ENCODE measurements around the gene TBL1X. TPM values are rescaled to one million over a fixed set of nuclear protein-coding genes. Genes with fewer than 3 reads are reported as not detected.
A peak's percentile ranks its signal among the peaks of the same experiment; 100 is the strongest.

Gene TBL1X
- total and polyA plus RNA-seq, 12 donors: 1.8 to 14.1 (median 9.8) TPM

DNA sequence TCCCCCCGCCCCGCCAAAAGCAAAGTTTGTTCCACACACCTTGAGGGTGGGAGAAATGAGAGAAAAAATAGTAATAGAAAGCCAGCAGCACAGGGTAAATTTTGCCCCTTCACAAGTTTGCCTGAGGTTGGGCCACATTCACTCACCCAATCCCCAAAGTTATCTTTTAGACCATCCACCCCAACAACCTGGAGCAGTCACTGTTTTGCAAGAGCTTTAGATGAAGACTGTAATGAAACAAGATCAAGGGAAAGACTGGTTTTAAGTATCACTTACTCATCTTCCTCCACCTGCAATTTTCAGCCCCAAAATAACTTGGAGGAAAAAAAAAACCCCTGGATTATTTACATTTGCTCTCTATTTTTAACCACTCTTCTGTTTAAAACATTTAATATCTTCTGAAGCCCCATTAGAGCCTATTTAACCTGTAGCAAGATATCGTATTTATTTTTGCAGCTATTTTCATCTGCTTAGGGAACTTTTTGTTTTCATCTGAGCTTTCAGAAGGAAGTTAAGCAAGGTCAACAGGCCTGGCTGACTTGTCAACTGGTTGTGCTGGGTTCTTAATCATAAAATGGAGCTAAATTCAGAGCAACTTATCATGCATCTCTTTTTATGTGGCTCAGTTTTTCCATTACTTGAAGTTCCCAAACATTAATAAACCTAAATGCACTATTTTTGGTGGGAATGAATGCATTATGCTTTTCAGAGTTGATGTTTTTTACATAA, 24.6 kb upstream of the TBL1X start:
- DNase-seq (no peak), ATAC-seq (peak in 1 of 8 donors; percentile 19)
- Histone ChIP-seq H3K9me3 (no peaks in the 10 kb centered on the region), H3K4me1 (peaks cover 0 to 10% (median 0%) of the 10 kb centered on the region in 9 donors), H3K27ac (no peak overlapping the region), H3K4me3 (no peak overlapping the region), H3K27me3 (peaks cover 0 to 28% (median 0%) of the 10 kb centered on the region in 7 donors), H3K36me3 (no peaks in the 10 kb centered on the region)
- 70 to 72% methylated on average over 3 of the region's 3 CpGs for WGBS, 2 donors
- intact Hi-C loops (cut with DNase I): loop anchor here in 1 of 10 donors (10.0 kb wide), 1 partner anchor 85 kb away; no protein-coding TSS in a partner anchor
- TF ChIP-seq CTCF (IDR thresholded peaks at IDR 0.05): no peak

DNA sequence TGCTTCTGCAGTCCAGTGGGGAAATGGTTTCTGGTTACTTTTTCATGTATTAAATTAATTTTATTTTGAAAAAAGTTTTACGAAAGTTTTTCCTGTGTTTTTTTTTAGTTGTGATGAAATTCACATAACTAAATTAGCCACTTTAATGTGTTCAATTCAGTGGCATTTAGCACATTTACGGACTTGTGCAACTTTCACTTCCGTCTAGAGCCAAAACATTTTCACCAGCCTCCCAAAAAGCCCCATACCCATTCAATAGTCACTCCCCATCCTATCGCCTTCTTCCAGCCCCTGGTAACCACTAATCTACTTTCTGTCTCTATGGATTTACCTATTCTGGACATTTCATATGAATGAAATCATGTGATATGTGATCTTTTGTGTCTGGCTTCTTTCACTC, 22.8 kb upstream of the TBL1X start:
- no peaks in the 10 kb centered on the region for H3K9me3 ChIP-seq
- no peak overlapping the region for H3K4me3 ChIP-seq
- 65 to 72% methylated on average over 4 of the region's 4 CpGs for WGBS, 2 donors
- DNase-seq: no peak
- H3K36me3 ChIP-seq: no peaks in the 10 kb centered on the region
- no peak overlapping the region for H3K27ac ChIP-seq
- intact Hi-C loops (cut with DNase I): loop anchor here in 1 of 10 donors (10.0 kb wide), 1 partner anchor 87 kb away; no protein-coding TSS in a partner anchor
- ATAC-seq: no peak
- peaks cover 0 to 29% (median 0%) of the 10 kb centered on the region in 7 donors for H3K27me3 ChIP-seq
- no peak for TF ChIP-seq CTCF (IDR thresholded peaks at IDR 0.05)
- peaks cover 0 to 10% (median 0%) of the 10 kb centered on the region in 9 donors for H3K4me1 ChIP-seq

DNA sequence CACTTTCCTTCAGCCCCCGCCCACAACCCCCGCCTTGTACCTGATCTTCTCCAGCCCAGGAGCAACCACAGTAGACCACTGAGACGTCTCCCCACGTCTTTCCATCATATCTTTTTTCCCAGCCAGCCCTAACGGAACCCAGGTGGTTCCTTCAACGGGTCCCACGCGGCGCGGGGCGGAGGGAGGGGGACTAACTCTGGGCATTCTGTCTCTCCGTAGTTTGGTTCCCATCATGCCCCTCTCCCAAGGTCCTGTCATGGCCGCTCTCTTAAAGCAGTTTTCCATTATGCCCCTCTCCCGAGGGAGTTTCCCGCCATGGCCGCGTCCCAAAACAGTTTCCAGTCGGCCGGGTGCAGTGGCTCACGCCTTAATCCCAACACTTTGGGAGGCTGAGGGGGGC, 21.5 kb upstream of the TBL1X start:
- no peaks in the 10 kb centered on the region for H3K36me3 ChIP-seq
- DNase-seq (no peak), ATAC-seq (no peak)
- intact Hi-C loops (cut with DNase I): loop anchor here in 1 of 10 donors (10.0 kb wide), 1 partner anchor 89 kb away; no protein-coding TSS in a partner anchor
- H3K27ac ChIP-seq: no peak overlapping the region
- H3K4me1 ChIP-seq: peaks cover 0 to 10% (median 0%) of the 10 kb centered on the region in 9 donors
- H3K9me3 ChIP-seq: no peaks in the 10 kb centered on the region
- TF ChIP-seq CTCF (IDR thresholded peaks at IDR 0.05): no peak
- H3K27me3 ChIP-seq: peaks cover 0 to 18% (median 0%) of the 10 kb centered on the region in 7 donors
- 88 to 94% methylated on average over 13 to 20 of the region's 20 CpGs for WGBS, 2 donors
- no peak overlapping the region for H3K4me3 ChIP-seq

GRCh38 chrX:9447906-9448305, 17.0 kb upstream of the TBL1X start:
- WGBS, 2 donors: 100% methylated on average over 1 of the region's 1 CpG
- H3K27ac ChIP-seq: no peak overlapping the region

More at GRCh38 chrX:9447906-9448305, 17.0 kb upstream of the TBL1X start:
- ATAC-seq (no peak), DNase-seq (no peak)
- Histone ChIP-seq H3K27me3 (peaks cover 0 to 23% (median 0%) of the 10 kb centered on the region in 7 donors), H3K4me1 (no peaks in the 10 kb centered on the region), H3K4me3 (no peak overlapping the region), H3K36me3 (no peaks in the 10 kb centered on the region), H3K9me3 (no peaks in the 10 kb centered on the region)
- TF ChIP-seq CTCF (IDR thresholded peaks at IDR 0.05): no peak
- intact Hi-C loops (cut with DNase I): loop anchor here in 1 of 10 donors (10.0 kb wide), 1 partner anchor 93 kb away; no protein-coding TSS in a partner anchor
